A673 (cell line): Measurements from ENCODE around the gene TMTC2. TPM values are rescaled to one million over a fixed set of nuclear protein-coding genes. Genes with fewer than 3 reads are reported as not detected.
"Not testable (repeated sequence)": the region's sequence is repeated elsewhere in the genome, so short reads cannot be mapped to it uniquely, and the experiment has no call there.

Source experiments
- BruUV-seq: library from RNA; stranded (reverse); fragments of 400-500 nt; replicated peaks from 2 replicates; lab custom pipeline; 2021; lab: Mats Ljungman, UMichigan
- CTCF ChIA-PET: fragments of 300-600 bp; sonication (Branson Sonifier 250); formaldehyde crosslinking; loops from one replicate; lab custom pipeline; 2022; ENCODE audit warnings: antibody characterized with exemption; lab: Charles Lee
- POLR2A ChIA-PET: fragments of 300-600 bp; sonication (Branson Sonifier 250); formaldehyde crosslinking; loops from one replicate; lab custom pipeline; 2022; ENCODE audit warnings: antibody characterized with exemption; ENCODE audit not compliant: low non-redundant PET; lab: Charles Lee
- DNase-seq: peaks from one replicate; pipeline ENCODE4 v3.0.0-alpha.2; 2015; ENCODE audit warnings: low spot score
- H3K27ac ChIP-seq: fragments of 200-600 bp; sonication (generic); 2 replicates; pipeline ENCODE4 v1.5.1; 2016; ENCODE audit warnings: mixed run types, low read depth, mild to moderate bottlenecking, mixed read lengths, antibody characterized with exemption, low read length; ENCODE audit not compliant: poor library complexity, severe bottlenecking
- H3K27me3 ChIP-seq: fragments of 200-600 bp; sonication (generic); replicated peaks from 2 replicates; pipeline ENCODE4 v1.6.1; 2017; ENCODE audit warnings: mixed run types, low read depth, mild to moderate bottlenecking, mixed read lengths, antibody characterized with exemption, low read length; ENCODE audit not compliant: insufficient read depth, poor library complexity
- H3K36me3 ChIP-seq: fragments of 200-600 bp; sonication (generic); 2 replicates; pipeline ENCODE4 v1.6.1; 2016; ENCODE audit warnings: mixed run types, mild to moderate bottlenecking, mixed read lengths, antibody characterized with exemption, low read length; ENCODE audit not compliant: insufficient read depth, poor library complexity, severe bottlenecking
- H3K4me1 ChIP-seq: fragments of 200-600 bp; sonication (generic); 2 replicates; pipeline ENCODE4 v1.6.1; 2017; ENCODE audit warnings: mixed run types, mild to moderate bottlenecking, mixed read lengths, antibody characterized with exemption, low read length; ENCODE audit not compliant: insufficient read depth, poor library complexity, severe bottlenecking
- H3K4me3 ChIP-seq: fragments of 200-600 bp; sonication (generic); 2 replicates; pipeline ENCODE4 v1.5.1; 2016; ENCODE audit warnings: low read depth, mixed run types, mild to moderate bottlenecking, mixed read lengths, low read length; ENCODE audit not compliant: poor library complexity, severe bottlenecking
- H3K9me3 ChIP-seq: fragments of 200-600 bp; sonication (generic); 2 replicates; pipeline ENCODE4 v1.6.1; 2016; ENCODE audit warnings: mixed run types, low read depth, mild to moderate bottlenecking, mixed read lengths, antibody characterized with exemption, low read length; ENCODE audit not compliant: poor library complexity, severe bottlenecking
- EZH2 ChIP-seq: fragments of 200-600 bp; sonication (generic); IDR thresholded peaks from 2 replicates; pipeline ENCODE4 v1.6.1; 2017; ENCODE audit warnings: borderline replicate concordance, low read depth, mild to moderate bottlenecking, mixed read lengths, antibody characterized with exemption, low read length; ENCODE audit not compliant: poor library complexity, severe bottlenecking
- intact Hi-C: fragments of 100-400 bp; cut with micrococcal nuclease; formaldehyde crosslinking; loops from one replicate; pipeline ENCODE4 v1.10.0; 2022; ENCODE audit not compliant: unreplicated experiment
- total RNA-seq: library from RNA; stranded (reverse); gene quantifications from 2 replicates; pipeline ENCODE4 v1.2.3, GENCODE V29; 2021
- TF ChIP-seq, protein P1 (sequence below): fragments of 300-800, 200-600 bp; sonication (generic); conservative IDR thresholded peaks from 2 replicates; pipeline ENCODE4 v1.5.1; 2017; ENCODE audit warnings: low read depth, mild to moderate bottlenecking, antibody characterized with exemption, low read length, moderate library complexity, mixed read lengths

Gene TMTC2
- total RNA-seq, 1 experiment from 2014 or later = 3.3 TPM

GRCh38 chr12:83114966-83115365 is 428.3 kb downstream of the TMTC2 start:
- no peak overlapping the region for H3K27ac ChIP-seq
- POLR2A ChIA-PET = interaction anchor here (0.6 kb wide), 1 partner anchor 61 kb away, joined by 3 read pairs; no protein-coding TSS in a partner anchor
- DNase-seq = no peak
- H3K27me3 ChIP-seq = no peaks in the 10 kb centered on the region
- CTCF ChIA-PET = no interaction called here
- no peak overlapping the region for H3K4me3 ChIP-seq
- intact Hi-C loops = no loop called here
- no peaks in the 10 kb centered on the region for H3K9me3 ChIP-seq
- BruUV-seq = no TSS peak
- no peak for TF ChIP-seq EZH2
- H3K36me3 ChIP-seq = no peaks in the 10 kb centered on the region
- H3K4me1 ChIP-seq = no peaks in the 10 kb centered on the region

DNA sequence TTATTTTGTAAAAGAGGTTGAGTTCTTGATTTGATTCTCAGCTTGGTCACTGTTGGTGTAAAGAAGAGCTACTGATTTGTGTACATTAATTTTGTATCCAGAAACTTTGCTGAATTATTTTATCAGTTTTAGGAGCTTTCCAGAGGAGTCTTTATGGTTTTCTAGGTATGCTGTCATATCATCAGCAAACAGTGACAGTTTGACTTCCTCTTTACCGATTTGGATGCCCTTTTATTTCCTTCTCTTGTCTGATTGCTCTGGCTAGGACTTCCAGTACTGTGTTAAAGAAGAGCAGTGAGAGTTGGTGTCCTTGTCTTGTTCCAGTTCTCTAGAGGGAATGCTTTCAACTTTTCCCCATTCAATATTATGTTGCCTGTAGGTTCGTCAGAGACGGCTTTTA is 431.2 kb downstream of the TMTC2 start:
- POLR2A ChIA-PET, H3K27me3 ChIP-seq, DNase-seq, H3K27ac ChIP-seq, BruUV-seq, intact Hi-C loops, H3K36me3 ChIP-seq, CTCF ChIA-PET, H3K4me1 ChIP-seq, H3K4me3 ChIP-seq, H3K9me3 ChIP-seq: not testable (repeated sequence)

DNA sequence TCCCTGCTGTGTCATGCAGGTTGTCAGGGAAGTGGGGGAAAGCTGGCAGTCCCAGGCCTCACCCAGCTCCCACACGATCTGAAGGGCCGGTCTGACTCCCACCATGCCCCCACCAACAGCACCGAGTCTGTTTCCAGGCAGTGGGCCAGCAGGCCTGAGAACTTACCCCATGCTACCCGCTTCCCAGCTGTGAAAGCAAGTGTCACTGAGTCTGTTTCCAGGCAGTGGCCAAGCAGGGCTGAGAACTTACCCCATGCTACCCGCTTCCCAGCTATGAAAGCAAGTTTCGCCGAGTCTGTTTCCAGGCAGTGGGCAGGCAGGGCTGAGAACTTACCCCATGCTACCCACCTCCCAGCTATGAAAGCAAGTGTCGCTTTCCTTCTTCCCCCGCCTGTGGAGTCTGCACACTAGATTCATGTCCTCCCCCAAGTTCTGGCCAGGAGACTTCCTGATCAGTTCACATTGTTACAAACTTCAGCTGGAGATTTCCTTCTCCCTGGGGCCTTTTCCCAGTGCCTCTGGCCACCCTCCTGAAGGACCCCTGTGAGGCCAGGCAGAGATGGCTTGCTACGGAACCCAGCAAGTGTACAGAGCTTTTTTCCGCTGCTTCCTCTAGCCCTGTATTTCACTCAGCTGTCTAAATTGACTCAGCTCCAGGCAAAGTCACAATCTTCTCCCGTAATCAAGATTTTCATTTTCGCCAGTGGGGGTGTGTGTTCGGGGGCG is 435.4 kb downstream of the TMTC2 start:
- POLR2A ChIA-PET = no interaction called here
- Histone ChIP-seq H3K4me3 (no peak overlapping the region), H3K4me1 (no peaks in the 10 kb centered on the region), H3K9me3 (no peaks in the 10 kb centered on the region), H3K27ac (no peak overlapping the region), H3K36me3 (no peaks in the 10 kb centered on the region), H3K27me3 (no peaks in the 10 kb centered on the region)
- no TSS peak for BruUV-seq
- DNase-seq = no peak
- TF ChIP-seq EZH2 = no peak
- TF ChIP-seq, protein P1, sequence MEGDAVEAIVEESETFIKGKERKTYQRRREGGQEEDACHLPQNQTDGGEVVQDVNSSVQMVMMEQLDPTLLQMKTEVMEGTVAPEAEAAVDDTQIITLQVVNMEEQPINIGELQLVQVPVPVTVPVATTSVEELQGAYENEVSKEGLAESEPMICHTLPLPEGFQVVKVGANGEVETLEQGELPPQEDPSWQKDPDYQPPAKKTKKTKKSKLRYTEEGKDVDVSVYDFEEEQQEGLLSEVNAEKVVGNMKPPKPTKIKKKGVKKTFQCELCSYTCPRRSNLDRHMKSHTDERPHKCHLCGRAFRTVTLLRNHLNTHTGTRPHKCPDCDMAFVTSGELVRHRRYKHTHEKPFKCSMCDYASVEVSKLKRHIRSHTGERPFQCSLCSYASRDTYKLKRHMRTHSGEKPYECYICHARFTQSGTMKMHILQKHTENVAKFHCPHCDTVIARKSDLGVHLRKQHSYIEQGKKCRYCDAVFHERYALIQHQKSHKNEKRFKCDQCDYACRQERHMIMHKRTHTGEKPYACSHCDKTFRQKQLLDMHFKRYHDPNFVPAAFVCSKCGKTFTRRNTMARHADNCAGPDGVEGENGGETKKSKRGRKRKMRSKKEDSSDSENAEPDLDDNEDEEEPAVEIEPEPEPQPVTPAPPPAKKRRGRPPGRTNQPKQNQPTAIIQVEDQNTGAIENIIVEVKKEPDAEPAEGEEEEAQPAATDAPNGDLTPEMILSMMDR = no peak
- intact Hi-C loops = no loop called here
- CTCF ChIA-PET = no interaction called here

DNA sequence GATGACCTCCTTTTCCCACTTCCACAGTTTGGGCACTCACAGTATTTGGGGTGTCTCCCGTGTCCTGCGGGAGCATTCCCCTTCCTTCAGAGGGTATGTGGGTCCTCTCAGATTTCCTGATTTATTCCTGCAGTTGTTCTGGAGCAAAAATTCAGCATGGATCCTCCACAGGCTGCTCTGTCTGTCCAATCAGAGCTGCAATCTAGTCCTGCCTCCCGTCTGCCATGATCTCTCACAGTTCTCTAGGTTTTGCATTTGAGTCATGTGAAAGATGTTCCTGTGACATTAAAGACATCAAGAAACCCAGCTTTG is 435.9 kb downstream of the TMTC2 start:
- no peak for DNase-seq
- Histone ChIP-seq H3K9me3 (no peaks in the 10 kb centered on the region), H3K36me3 (no peaks in the 10 kb centered on the region), H3K27ac (no peak overlapping the region), H3K4me3 (no peak overlapping the region), H3K4me1 (no peaks in the 10 kb centered on the region), H3K27me3 (no peaks in the 10 kb centered on the region)
- CTCF ChIA-PET = no interaction called here
- TF ChIP-seq EZH2 = no peak
- TF ChIP-seq, protein P1 = no peak
- POLR2A ChIA-PET = no interaction called here
- intact Hi-C loops = no loop called here
- no TSS peak for BruUV-seq
